BLaER1 (cell line): ENCODE results near the gene SLIT3.

Experiments
- H3K27ac ChIP-seq: shearing (Covaris generic); formaldehyde crosslinking; 2 replicates; pipeline ENCODE4 v1.8.1; 2022
- H3K27me3 ChIP-seq: shearing (Covaris generic); formaldehyde crosslinking; 2 replicates; pipeline ENCODE4 v1.8.1; 2022
- H3K36me3 ChIP-seq: shearing (Covaris generic); formaldehyde crosslinking; 2 replicates; pipeline ENCODE4 v1.8.1; 2022
- H3K4me1 ChIP-seq: shearing (Covaris generic); formaldehyde crosslinking; 2 replicates; pipeline ENCODE4 v1.8.1; 2022
- H3K4me2 ChIP-seq: shearing (Covaris generic); formaldehyde crosslinking; 2 replicates; pipeline ENCODE4 v1.8.1; 2022
- H3K4me3 ChIP-seq: shearing (Covaris generic); formaldehyde crosslinking; 2 replicates; pipeline ENCODE4 v1.8.1; 2022
- H3K9ac ChIP-seq: shearing (Covaris generic); formaldehyde crosslinking; 2 replicates; pipeline ENCODE4 v1.8.1; 2022
- H3K9me3 ChIP-seq: shearing (Covaris generic); formaldehyde crosslinking; 2 replicates; pipeline ENCODE4 v1.8.1; 2022
- H4K20me1 ChIP-seq: shearing (Covaris generic); formaldehyde crosslinking; 2 replicates; pipeline ENCODE4 v1.8.1; 2022
- Cebpa-rat ChIP-seq: shearing (Covaris generic); IDR thresholded peaks from 2 replicates; pipeline ENCODE4 v1.8.1; 2022

SLIT3 gene

DNA sequence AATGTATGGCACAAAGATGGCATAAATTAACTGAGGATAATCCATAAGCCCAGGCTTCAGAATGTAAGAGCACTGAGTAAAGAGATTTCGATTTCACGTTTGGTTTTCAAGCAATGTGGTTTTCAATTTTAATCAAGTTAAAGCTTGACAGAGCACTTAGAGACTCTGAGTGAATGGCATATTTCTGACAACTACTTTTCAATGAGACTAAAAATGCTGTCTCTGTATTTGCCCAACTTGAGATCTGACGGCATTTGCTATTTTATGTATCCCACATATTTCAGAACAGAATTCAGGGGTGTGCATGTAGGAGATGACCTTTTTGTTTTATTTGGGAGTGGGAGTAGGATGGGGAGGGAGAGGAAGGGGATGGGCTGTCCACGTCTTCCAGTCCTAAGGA is 441.5 kb downstream of the SLIT3 start:
- Histone ChIP-seq H3K9ac (no peak overlapping the region), H3K9me3 (no peaks in the 10 kb centered on the region), H3K27me3 (no peaks in the 10 kb centered on the region), H3K36me3 (no peaks in the 10 kb centered on the region), H3K4me3 (no peak overlapping the region), H3K4me1 (no peaks in the 10 kb centered on the region), H3K27ac (no peak overlapping the region), H4K20me1 (no peaks in the 10 kb centered on the region), H3K4me2 (no peak overlapping the region)
- TF ChIP-seq Cebpa-rat: no peak

DNA sequence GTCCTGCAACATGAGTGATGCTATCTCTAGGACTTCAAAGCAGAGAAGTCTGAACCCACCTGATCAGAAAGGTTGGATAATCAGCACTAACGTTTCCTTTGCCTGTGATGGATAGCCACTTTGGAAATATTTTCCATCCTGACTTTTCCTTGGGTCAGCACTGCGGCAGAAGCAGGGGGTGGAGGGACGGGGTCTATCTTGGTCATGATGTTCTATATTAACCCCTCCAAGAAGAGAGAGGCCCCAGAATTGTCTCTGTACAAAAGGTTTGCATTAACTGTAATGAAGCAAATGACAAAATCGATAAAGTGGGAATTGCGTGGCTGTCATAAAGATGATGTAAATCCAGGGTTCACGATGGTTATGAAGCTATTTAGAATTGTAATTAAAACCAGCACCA is 441.9 kb downstream of the SLIT3 start:
- no peaks in the 10 kb centered on the region for H3K27me3 ChIP-seq

DNA sequence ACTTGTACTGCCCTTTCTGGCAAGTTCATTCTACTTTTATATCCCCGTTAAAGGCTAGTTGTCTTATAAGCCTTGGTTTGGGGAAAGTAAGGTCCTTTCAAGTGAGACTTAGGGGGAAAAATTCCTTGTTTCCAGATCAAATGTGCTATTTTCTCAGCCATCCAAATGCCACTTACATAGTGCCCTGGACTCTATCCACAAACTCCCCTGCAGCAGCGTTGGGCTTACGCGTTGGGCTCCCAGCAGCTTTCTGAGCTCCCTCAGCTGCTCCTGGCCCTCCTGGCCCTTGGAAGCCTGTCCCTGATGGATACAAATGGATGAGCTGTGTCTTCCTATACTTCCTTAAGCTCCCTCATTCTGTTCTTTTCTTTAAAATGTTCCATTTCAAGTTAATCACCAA is 442.6 kb downstream of the SLIT3 start:
- Histone ChIP-seq H3K4me1 (no peaks in the 10 kb centered on the region), H3K4me2 (no peak overlapping the region), H4K20me1 (no peaks in the 10 kb centered on the region), H3K4me3 (no peak overlapping the region), H3K27me3 (no peaks in the 10 kb centered on the region), H3K36me3 (no peaks in the 10 kb centered on the region), H3K9me3 (no peaks in the 10 kb centered on the region), H3K9ac (no peak overlapping the region), H3K27ac (no peak overlapping the region)
- no peak for TF ChIP-seq Cebpa-rat

More for the DNA sequence above, 441.9 kb downstream of the SLIT3 start:
- H3K4me1 ChIP-seq: no peaks in the 10 kb centered on the region
- no peaks in the 10 kb centered on the region for H4K20me1 ChIP-seq
- no peak overlapping the region for H3K4me3 ChIP-seq
- H3K9me3 ChIP-seq: no peaks in the 10 kb centered on the region
- no peak overlapping the region for H3K4me2 ChIP-seq
- H3K27ac ChIP-seq: no peak overlapping the region
- TF ChIP-seq Cebpa-rat: no peak
- H3K9ac ChIP-seq: no peak overlapping the region
- H3K36me3 ChIP-seq: no peaks in the 10 kb centered on the region

DNA sequence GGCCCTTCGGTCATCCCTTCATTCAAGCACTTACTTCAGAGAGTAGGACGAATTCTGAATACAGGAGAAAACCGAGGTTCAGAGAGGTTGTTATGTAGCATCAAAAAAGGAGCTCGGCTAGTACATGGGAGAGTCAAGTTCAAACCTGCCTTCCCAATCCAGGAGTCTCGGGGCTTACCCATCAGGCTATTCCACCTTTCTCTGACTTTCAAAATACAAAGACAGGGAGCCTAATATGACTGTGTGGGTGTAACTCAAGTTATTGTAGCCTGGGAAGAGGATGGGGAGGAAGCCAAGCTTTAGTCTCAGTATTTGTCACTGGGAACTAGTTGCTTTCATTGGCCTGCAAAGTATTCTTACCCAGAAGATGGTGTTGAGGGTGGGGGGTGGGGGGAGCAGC is 447.0 kb downstream of the SLIT3 start:
- Histone ChIP-seq H3K36me3 (no peaks in the 10 kb centered on the region), H3K27ac (no peak overlapping the region), H3K27me3 (no peaks in the 10 kb centered on the region), H4K20me1 (no peaks in the 10 kb centered on the region), H3K4me3 (no peak overlapping the region), H3K4me1 (peaks cover 13% of the 10 kb centered on the region), H3K4me2 (no peak overlapping the region), H3K9ac (no peak overlapping the region), H3K9me3 (no peaks in the 10 kb centered on the region)
- TF ChIP-seq Cebpa-rat: no peak

DNA sequence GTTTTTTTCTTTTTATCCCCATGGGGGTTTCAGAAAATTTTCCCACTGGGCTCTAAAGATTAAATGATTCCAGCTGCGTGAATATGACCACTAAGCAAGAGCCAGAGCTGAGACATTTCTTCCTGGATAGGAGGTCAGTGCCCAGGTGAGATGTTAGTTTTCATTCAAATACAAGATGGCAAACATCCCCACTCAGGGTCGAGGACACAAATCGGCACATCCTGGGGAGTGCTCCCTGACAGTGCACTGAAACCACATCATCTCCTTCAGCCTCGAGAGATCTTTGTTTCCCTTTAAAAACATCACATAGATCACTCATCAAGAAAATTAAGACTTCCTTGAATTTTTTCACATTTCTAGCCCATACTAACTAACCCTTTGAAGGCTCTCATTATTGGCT is 448.6 kb downstream of the SLIT3 start:
- Histone ChIP-seq H3K9me3 (no peaks in the 10 kb centered on the region), H3K9ac (no peak overlapping the region), H3K4me3 (no peak overlapping the region), H4K20me1 (no peaks in the 10 kb centered on the region), H3K27me3 (no peaks in the 10 kb centered on the region), H3K4me1 (peaks cover 13% of the 10 kb centered on the region), H3K27ac (no peak overlapping the region), H3K4me2 (peak overlapping the region; percentile 61), H3K36me3 (no peaks in the 10 kb centered on the region)
- TF ChIP-seq Cebpa-rat: no peak

DNA sequence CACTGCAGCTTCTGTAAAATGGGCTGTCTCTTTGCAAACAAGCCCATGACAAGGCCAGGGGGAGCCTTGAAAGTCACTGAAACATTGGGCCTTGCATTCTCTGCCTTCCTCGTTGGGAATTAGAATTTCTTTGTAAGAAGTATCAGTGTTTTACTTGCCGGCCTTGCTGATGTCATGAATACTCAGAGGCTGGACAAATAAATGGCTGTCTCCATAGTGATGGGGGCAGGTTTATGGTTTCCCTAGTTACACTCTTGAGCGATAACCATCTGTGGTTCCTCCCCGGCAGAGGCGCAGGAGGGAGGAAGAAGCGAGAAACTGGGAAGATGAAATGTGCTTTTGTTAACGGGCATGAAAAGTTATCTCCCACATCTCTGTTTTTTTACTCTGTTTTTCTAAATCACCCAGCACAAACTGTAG is 449.0 kb downstream of the SLIT3 start:
- Histone ChIP-seq H3K27ac (no peak overlapping the region), H3K27me3 (no peaks in the 10 kb centered on the region), H3K36me3 (no peaks in the 10 kb centered on the region), H3K4me2 (peak overlapping the region; percentile 61), H3K9ac (no peak overlapping the region), H3K9me3 (no peaks in the 10 kb centered on the region), H4K20me1 (no peaks in the 10 kb centered on the region), H3K4me1 (peaks cover 13% of the 10 kb centered on the region), H3K4me3 (no peak overlapping the region)
- no peak for TF ChIP-seq Cebpa-rat

DNA sequence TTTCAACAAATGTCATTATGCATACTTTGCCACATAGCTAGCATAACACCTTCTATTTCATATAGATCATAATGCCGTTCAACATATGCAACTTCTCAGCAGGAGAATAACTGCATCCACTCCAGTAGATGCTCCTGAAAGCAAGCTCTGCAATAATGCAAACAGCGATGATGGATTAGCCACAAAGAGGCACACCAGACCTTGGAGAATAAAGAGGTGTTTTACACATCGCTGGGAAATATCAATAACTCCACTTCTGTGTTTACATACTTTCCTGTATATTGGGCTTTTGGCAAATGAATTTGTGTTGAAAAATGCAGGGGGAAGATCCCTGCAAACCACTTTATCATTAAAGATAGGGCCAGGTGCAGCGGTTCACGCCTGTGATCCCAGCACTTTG is 450.3 kb downstream of the SLIT3 start:
- no peaks in the 10 kb centered on the region for H4K20me1 ChIP-seq
- H3K27ac ChIP-seq: no peak overlapping the region
- H3K4me2 ChIP-seq: no peak overlapping the region
- peaks cover 13% of the 10 kb centered on the region for H3K4me1 ChIP-seq
- TF ChIP-seq Cebpa-rat: no peak
- no peaks in the 10 kb centered on the region for H3K27me3 ChIP-seq
- no peaks in the 10 kb centered on the region for H3K9me3 ChIP-seq
- H3K36me3 ChIP-seq: no peaks in the 10 kb centered on the region
- H3K9ac ChIP-seq: no peak overlapping the region
- no peak overlapping the region for H3K4me3 ChIP-seq

DNA sequence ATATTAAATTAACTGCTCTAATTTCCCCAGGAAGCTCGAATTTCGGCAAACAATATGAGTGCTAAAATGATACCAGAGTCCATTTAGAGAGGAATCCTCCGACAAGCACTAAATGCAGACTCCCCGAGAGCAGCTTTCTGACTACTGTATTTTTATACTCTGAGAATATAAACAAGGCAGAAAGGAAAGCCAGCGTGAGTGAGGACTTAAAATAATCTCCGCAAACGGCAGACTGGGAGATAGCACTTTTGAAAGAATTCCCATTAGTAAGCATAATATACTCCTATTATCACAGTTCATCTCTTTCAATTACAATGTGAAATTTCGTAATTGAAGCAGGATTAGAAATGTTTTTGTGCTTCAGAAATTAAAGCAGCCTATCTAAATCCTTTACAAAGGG is 452.4 kb downstream of the SLIT3 start:
- no peak overlapping the region for H3K4me2 ChIP-seq
- no peaks in the 10 kb centered on the region for H3K36me3 ChIP-seq
- no peak overlapping the region for H3K4me3 ChIP-seq
- H4K20me1 ChIP-seq: no peaks in the 10 kb centered on the region
- H3K4me1 ChIP-seq: peaks cover 14% of the 10 kb centered on the region
- no peak for TF ChIP-seq Cebpa-rat
- no peaks in the 10 kb centered on the region for H3K27me3 ChIP-seq
- no peak overlapping the region for H3K9ac ChIP-seq
- no peaks in the 10 kb centered on the region for H3K9me3 ChIP-seq
- H3K27ac ChIP-seq: no peak overlapping the region

DNA sequence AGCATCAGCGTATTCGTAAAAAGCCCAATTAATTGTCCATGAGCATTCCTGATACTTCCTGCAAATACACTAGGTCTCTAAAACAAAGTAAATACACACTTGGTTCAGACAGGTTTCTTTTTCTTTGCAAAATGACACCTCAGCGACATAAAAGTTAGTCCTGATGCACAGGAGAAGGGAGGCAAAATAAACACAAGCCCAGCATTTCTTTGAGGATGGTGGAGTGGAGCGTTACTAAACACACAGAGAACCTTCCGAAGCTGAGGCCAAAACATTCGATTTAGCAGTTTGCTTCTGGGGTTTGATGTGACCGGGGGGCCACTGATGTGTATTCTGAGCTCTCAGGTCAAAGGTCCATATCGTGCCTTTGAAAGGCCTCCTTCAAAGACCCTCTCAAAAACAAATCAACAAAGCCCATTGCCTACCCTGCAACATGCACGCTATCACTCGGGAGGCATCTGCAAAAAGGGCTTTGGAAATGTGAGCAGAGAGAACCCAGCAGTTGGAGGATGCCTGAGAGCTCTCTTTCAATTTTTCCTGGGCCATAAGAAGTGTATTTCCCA is 453.3 kb downstream of the SLIT3 start:
- Histone ChIP-seq H3K4me3 (no peak overlapping the region), H3K36me3 (no peaks in the 10 kb centered on the region), H3K9ac (no peak overlapping the region), H3K4me1 (peaks cover 19% of the 10 kb centered on the region), H3K4me2 (no peak overlapping the region), H3K27me3 (no peaks in the 10 kb centered on the region), H4K20me1 (no peaks in the 10 kb centered on the region), H3K27ac (no peak overlapping the region), H3K9me3 (no peaks in the 10 kb centered on the region)
- no peak for TF ChIP-seq Cebpa-rat

DNA sequence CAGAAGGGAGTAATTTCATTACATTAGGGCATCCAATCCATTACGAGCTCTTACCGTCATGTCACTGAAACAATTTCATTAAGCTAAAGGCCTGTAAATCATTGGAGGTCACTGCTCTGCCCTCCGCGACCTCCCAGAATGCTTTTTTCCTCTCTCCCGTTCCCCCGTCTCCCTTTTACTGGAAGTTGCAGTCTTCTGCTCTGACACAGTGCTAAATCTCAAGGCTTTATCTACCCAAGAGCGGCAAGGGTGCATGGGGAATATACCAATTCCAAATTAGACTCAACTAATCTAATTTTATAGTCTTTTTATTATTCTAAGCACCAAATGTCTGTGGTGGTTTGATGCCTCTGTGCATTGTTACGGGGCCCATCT is 456.0 kb downstream of the SLIT3 start:
- no peak overlapping the region for H3K9ac ChIP-seq
- no peaks in the 10 kb centered on the region for H3K27me3 ChIP-seq
- H3K4me2 ChIP-seq: no peak overlapping the region
- no peak overlapping the region for H3K4me3 ChIP-seq
- H3K27ac ChIP-seq: no peak overlapping the region
- TF ChIP-seq Cebpa-rat: no peak
- peaks cover 6% of the 10 kb centered on the region; the same call in 1 of the 2 replicates for H3K4me1 ChIP-seq
- H4K20me1 ChIP-seq: no peaks in the 10 kb centered on the region
- H3K36me3 ChIP-seq: no peaks in the 10 kb centered on the region
- H3K9me3 ChIP-seq: no peaks in the 10 kb centered on the region
